Heart left ventricle (tissue), 13 donors: Measurements from ENCODE around the gene MSI2.

ENCODE experiments used
- POLR2A ChIP-seq, 2 donors: fragments of 450-650 bp; IDR thresholded peaks; one replicate each; pipeline ENCODE4 v1.6.1; 2017; ENCODE audit warnings: antibody characterized with exemption in 2 of 2, mild to moderate bottlenecking in 2 of 2, moderate library complexity in 2 of 2
- TF ChIP-seq, protein P1 (sequence below), 12 donors: fragments of 200-600 bp; sonication (generic) in 4 of 12; IDR thresholded peaks; one replicate each; pipeline versions ENCODE4 v1.5.0 to v1.8.0; 2018 to 2022; ENCODE audit warnings: antibody characterized with exemption in 12 of 12, mild to moderate bottlenecking in 5 of 12
- donor health status: ischemic (EF 13 %, LVEDD 7.1; RV severe dilation, severe dysfunction).
- donor health status: DM: no; HTN: yes; CAD: no.
- donor health status: DM: no; HTN: no; CAD: no.
- donor health status: ischemic (EF 25% LVEDD 6.9; RV normal size, moderate dysfunction).
- donor health status: ischemic (EF 25% LVEDD 5.7; RV mildly dilated, moderate dysfunction).
- donor health status: ischemic (EF 35%, LVEDD 5.7; RV mildly dilated, moderate dysfunction).
- donor health status: nonischemic (EF 11% LVEDD 7.7; RV severe dilation, severe dysfunction).
- donor health status: DM: yes; HTN: yes; CAD: no.
- donor health status: PGD.
- donor health status: ischemic (EF 29% LVEDD 5.4; RV normal size, mild dysfunction).
- donor health status: nonischemic (EF 23%, LVEDD 6.1; RV moderate dilation, normal function).

DNA sequence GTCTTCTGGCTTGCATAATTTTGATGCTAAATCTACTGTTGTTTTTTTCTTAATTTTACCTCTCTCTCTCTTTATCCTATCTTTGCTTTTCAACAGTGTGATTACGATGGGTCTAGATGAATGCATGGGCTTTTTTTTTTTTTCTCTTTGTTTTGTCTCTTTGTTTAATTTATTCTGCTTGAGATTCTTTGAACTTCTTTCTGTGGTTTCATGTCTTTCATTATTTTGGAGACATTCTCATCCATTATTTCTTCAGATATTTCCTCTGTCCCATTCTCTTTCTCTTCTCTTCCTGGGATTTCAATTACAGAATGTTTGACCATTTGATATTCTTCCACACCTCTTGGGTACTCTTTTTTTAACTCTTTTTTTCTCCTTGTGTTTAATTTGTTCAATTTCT is 436.4 kb downstream of the MSI2 start:
- TF ChIP-seq, protein P1, sequence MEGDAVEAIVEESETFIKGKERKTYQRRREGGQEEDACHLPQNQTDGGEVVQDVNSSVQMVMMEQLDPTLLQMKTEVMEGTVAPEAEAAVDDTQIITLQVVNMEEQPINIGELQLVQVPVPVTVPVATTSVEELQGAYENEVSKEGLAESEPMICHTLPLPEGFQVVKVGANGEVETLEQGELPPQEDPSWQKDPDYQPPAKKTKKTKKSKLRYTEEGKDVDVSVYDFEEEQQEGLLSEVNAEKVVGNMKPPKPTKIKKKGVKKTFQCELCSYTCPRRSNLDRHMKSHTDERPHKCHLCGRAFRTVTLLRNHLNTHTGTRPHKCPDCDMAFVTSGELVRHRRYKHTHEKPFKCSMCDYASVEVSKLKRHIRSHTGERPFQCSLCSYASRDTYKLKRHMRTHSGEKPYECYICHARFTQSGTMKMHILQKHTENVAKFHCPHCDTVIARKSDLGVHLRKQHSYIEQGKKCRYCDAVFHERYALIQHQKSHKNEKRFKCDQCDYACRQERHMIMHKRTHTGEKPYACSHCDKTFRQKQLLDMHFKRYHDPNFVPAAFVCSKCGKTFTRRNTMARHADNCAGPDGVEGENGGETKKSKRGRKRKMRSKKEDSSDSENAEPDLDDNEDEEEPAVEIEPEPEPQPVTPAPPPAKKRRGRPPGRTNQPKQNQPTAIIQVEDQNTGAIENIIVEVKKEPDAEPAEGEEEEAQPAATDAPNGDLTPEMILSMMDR (IDR thresholded peaks at IDR 0.05), result no peak
- TF ChIP-seq POLR2A (IDR thresholded peaks at IDR 0.05), result no peak
